GM10847 (cell line): ENCODE data around the gene ACSL5.

Experiments used
- POLR2A ChIP-seq: IDR thresholded peaks from 2 replicates; pipeline ENCODE4 v1.6.1; 2011; ENCODE audit not compliant: insufficient read length; ENCODE audit errors: extremely low read depth

Gene ACSL5

GRCh38 chr10:112345743-112346142, 28.2 kb upstream of the ACSL5 start:
- no peak for TF ChIP-seq POLR2A

DNA sequence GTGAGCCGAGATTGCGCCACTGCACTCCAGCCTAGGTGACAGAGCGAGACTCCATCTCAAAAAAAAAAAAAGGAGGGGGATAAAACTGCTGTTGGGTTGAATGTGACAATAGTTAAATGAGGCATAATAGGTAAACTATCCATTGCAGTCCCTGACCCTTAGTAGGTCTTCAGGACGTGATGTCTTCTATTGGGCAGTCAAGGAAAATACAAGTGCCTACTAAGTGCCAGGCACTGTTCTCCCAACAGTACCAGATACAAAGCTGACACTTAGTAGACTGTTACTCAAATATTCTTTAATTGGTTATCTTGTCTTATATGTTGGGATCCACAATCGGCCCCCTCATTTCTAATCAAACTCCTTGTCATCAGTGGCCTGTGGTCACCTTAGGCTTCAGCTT, 27.1 kb upstream of the ACSL5 start:
- TF ChIP-seq POLR2A: no peak

DNA sequence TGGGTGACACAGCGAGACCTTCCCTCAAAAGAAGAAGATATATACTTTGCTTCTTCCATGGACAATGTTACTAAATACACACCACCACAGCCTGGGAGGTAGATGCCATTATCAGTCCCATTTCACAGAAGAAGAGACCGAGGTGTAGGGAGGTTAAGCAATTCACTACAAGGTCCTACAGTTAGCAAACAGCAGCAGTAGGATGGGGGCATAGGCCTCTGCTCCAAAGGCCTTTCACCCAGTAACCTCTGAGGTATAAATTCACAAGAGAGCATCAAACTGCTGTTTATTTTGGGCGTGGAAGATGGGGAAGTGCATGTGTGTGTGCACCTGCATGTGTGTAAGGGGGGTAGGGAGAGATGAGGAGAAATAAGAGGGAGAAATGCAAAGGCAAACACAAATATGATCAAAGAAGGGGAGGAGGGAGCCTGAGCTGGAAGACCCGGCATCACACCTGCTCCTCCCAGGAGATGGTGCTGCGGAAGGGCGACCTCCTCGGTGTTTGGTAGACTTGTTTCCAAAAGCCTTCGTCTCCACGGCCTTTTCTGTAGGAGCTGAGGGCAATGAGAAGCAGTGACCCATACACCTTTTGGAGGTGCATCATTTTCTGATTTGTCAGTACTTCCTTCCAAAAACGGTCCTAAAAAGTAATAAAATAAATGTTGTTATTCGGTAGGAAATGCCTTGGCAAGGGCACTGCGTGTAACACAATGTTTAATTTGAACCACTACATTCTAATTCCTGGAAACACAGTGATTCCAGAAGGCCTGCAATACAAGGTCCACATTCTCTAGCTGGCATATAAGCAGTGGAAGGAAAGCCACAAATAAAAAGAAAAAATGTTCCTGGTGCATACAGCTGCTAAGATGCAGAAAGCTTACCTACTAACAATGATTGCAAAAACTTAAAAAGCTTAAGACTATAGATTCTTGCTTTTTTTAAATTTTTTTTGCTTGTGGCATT, 25.9 kb upstream of the ACSL5 start:
- no peak for TF ChIP-seq POLR2A

DNA sequence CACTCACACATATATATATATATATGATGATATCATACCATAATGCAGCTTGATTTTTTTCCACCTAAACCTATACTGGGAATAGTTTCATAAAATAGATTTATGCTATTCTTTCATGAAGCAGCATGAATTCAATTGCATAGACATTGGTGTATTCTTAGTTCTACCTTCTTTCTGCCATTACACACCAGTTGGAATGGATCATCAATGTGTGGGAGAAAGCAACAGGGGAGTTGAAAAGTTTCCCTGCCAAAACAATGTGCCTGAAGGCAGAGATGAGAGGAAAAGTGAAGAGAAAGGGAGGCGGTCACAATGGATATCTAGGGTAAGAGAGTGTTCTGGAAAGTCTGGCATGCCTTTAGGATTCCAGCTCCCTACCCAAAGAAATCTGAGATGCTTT, 25.2 kb upstream of the ACSL5 start:
- no peak for TF ChIP-seq POLR2A

DNA sequence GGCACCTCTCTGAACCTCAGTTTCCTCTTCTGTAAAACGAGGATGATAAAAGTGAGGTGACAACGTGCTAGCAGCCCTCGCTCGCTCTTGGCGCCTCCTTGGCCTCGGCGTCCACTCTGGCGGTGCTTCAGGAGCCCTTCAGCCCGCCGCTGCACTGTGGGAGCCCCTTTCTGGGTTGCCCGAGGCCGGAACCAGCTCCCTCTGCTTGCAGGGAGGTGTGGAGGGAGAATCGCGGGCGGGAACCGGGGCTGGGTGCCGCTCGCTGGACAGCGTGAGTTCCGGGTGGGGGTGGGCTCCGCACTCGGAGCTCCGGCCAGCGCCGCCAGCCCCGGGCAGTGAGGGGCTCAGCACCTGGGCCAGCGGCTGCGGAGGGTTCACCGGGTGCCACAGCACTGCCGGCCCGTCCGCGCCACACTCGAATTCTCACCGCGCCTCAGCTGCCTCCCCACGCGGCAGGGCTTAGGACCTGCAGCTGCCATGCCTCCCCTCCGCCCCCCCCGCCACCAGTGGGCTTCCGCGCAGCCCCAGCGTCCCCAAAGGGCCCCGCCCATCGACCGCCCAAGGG, 24.3 kb upstream of the ACSL5 start:
- no peak for TF ChIP-seq POLR2A

GRCh38 chr10:112351146-112351545, 22.8 kb upstream of the ACSL5 start:
- no peak for TF ChIP-seq POLR2A

DNA sequence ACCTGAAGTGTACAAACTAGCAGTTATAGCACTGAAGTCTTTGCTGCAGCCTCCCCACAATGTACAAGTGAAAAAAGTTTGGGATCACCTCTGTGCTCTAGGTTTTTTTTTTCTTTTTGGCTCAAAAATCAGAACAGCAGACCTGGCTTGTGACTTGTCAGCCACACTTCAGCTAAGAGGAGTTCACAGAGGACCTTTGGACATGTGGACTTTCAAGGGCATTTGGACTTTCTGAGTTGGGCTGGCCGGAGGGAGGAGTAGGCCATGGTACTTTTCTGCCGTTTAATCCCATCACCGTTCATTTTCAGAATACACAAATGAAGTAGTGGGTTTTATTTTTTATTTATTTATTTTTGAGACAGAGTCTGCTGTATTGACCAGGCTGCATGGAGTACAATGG, 21.9 kb upstream of the ACSL5 start:
- no peak for TF ChIP-seq POLR2A

DNA sequence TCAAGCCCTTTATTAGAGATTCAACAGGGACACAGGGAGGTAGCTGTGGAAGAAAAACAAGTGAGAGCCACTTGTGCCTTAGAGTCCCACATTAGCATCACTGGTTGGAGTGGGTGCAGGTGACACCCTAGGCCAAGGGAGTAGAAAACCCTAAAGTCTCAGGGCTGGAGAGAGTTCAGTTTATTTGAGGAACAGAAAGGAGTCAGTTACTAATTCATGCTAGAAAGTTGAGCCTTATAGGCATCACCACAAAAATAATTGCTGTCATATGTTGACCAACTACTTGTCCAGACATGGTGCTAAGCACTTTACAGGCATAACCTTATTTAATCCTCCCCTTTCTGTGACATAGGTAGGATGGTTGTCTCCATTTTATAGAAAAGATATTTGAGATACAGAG, 20.9 kb upstream of the ACSL5 start:
- TF ChIP-seq POLR2A: no peak

GRCh38 chr10:112356686-112357085, 17.2 kb upstream of the ACSL5 start:
- TF ChIP-seq POLR2A: no peak

DNA sequence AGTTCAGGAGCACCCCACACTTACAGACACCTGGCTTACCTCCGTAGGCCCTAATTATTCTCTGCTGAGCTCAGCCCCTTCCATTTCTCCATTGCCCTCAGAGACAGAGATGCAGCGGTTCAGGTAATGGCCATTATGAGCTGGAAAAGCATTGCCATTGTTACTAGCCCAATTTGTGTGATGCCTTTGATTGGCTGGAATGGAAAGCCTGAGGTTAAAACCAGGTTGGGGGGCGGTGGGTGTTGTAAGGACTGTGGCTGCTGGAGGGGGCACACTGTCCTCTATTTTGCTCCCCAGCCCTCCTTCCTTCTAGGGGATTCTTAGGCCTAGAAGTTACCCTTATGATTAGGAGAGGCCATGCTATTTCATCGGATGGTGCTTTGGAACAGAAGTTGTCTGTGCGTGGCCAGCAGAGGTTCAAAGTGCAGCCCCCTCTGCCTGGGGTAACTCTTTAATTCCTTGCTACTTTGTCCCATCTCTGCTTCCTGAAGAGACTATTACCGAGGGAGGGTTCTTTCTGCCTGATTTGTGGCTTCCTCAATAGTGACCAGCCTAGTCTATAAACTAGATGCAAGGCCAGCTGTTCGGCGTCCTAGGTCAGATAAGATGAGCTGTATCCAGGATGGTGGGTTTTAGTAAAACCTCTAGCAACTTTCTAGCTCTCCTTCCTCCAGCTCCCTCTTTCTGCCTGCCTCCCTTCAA, 14.2 kb upstream of the ACSL5 start:
- TF ChIP-seq POLR2A: no peak

DNA sequence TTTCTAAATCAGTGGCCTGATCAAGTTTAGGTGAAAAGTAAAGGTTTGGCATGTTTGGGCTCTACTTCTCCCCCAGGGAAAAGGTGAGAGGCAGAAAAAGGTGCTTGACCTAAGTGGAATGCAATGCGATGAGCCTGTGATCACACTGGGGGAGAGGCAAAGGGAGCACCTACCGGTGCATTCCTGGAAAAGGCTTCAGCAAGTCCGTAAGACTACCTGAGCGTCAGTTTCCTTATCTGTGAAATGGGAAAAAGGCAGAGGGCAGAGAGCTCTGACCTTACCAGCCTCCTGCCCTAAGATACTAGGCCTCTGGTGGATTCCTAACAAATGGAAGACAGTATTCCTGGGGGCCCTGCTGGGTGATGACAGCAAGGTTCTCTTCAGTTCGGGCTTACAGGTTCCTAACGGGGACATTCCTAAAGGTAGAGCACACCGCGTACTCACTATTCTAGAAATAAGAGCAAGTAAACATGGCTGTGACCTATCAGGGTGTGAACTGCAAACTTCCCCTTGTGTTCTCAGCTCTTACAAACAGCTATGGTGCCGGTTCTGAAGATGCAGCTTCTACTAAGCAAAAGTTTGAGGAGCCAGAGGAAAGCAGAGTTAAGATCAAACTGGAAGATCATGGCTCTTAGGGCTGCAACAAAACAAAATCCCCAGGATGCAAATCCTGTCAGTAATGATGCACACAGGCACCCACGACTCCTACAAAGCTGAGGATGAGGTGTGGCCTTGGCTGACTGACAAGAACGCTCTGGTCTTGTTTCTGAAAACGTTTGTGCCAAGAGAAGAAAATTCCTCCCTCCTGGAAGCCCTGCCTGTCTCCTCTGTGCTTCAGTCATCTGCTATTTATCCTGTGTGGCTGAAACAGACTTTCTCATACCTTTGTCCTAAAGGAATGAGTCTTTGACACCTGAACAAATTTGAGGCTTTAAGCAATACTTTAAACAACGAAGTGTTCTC, 13.3 kb upstream of the ACSL5 start:
- TF ChIP-seq POLR2A: no peak

GRCh38 chr10:112361951-112362751, 11.8 kb upstream of the ACSL5 start:
- no peak for TF ChIP-seq POLR2A

- TF ChIP-seq POLR2A: no peak
Observed at GRCh38 chr10:112362833-112363232, 11.1 kb upstream of the ACSL5 start.
